Osteoblast (primary cell): ENCODE measurements around the gene BORCS5. TPM values are rescaled to one million over a fixed set of nuclear protein-coding genes. Genes with fewer than 3 reads are reported as not detected.

Experiments used
- DNase-seq: peaks from one replicate; pipeline ENCODE4 v3.0.0; 2011; ENCODE audit warnings: low spot score, mixed read lengths; ENCODE audit not compliant: insufficient read length; ENCODE audit errors: missing footprints
- H2AFZ ChIP-seq: 2 replicates; pipeline ENCODE4 v1.6.0; 2011; ENCODE audit warnings: mild to moderate bottlenecking, low read length
- H3K27ac ChIP-seq: 2 replicates; pipeline ENCODE4 v1.5.1; 2011; ENCODE audit warnings: mild to moderate bottlenecking, low read depth, low read length, moderate library complexity
- H3K27me3 ChIP-seq: 2 replicates; pipeline ENCODE4 v1.6.0; 2012; ENCODE audit warnings: mild to moderate bottlenecking, control low read depth, inconsistent platforms, low read length, moderate library complexity; ENCODE audit not compliant: insufficient read depth
- H3K36me3 ChIP-seq: 2 replicates; pipeline ENCODE4 v1.5.1; 2011; ENCODE audit warnings: mild to moderate bottlenecking, low read length, control low read depth, moderate library complexity; ENCODE audit not compliant: insufficient read depth
- H3K4me1 ChIP-seq: 2 replicates; pipeline ENCODE4 v1.5.1; 2011; ENCODE audit warnings: mild to moderate bottlenecking, low read length, control low read depth, moderate library complexity; ENCODE audit not compliant: insufficient read depth
- H3K4me2 ChIP-seq: 2 replicates; pipeline ENCODE4 v1.6.0; 2011; ENCODE audit warnings: mild to moderate bottlenecking, low read length; ENCODE audit not compliant: insufficient read depth
- H3K4me3 ChIP-seq: fragments of 200-600 bp; sonication (generic); 3 replicates; pipeline ENCODE4 v1.5.1; 2012; ENCODE audit warnings: mild to moderate bottlenecking, low read length, inconsistent platforms; ENCODE audit not compliant: insufficient read depth
- H3K79me2 ChIP-seq: 2 replicates; pipeline ENCODE4 v1.6.0; 2012; ENCODE audit warnings: mild to moderate bottlenecking, low read length, control low read depth, inconsistent platforms; ENCODE audit not compliant: insufficient read depth
- H3K9me3 ChIP-seq: 2 replicates; pipeline ENCODE4 v1.5.1; 2011; ENCODE audit warnings: low read depth, low read length, control low read depth
- H4K20me1 ChIP-seq: 2 replicates; pipeline ENCODE4 v1.6.0; 2012; ENCODE audit warnings: mild to moderate bottlenecking, low read length, control low read depth; ENCODE audit not compliant: insufficient read depth
- CTCF ChIP-seq: IDR thresholded peaks from 2 replicates; pipeline ENCODE4 v1.5.1; 2011; ENCODE audit warnings: mild to moderate bottlenecking, low read depth, low read length, moderate library complexity; ENCODE audit errors: extremely low read depth
- total RNA-seq: library from RNA; depleted of rRNA; stranded (reverse); fragments of >200 nt; gene quantifications from 2 replicates; pipeline ENCODE4 v1.2.3, GENCODE V29; 2012

BORCS5 gene
- total RNA-seq, 1 donor, result 14.8 TPM

DNA sequence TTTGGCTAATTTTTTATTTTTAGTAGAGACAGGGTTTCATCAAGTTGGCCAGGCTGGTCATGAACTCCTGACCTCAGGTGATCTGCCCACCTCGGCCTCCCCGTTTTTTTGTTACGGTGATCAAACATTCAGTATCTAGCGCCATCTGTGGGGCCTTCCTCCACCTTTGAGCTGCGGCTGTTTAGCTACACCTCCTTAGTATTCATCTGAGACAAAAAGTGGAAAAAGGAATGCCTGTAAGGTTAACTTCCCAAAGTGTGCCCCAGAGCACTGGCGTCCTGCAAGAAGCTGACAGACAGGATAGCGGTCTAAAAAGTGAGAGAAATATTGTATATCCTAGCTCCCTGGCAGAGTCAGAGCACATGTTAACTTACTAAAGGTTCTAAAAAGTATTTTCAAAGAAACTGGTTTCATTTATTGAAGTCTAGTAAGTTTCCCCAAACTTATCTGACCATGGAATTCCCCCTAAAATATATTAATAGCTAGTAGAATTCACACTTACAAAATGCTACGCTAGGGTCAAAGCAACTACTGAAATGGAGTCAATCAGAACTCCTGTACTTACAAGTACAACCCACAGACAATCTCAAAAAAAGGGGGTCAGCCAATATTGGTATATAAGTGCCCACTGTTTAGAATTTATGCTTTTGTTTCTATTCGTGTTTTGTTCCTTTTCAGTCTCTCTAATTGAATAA lies 146.7 kb downstream of the BORCS5 start:
- Histone ChIP-seq H4K20me1 (no peaks in the 10 kb centered on the region), H2AFZ (no peak overlapping the region), H3K36me3 (no peaks in the 10 kb centered on the region)

GRCh38 chr12:12505544-12506495 lies 148.9 kb downstream of the BORCS5 start:
- H3K4me3 ChIP-seq, result peak overlapping the region; percentile 40
- TF ChIP-seq CTCF, result no peak
- no peaks in the 10 kb centered on the region for H4K20me1 ChIP-seq
- H2AFZ ChIP-seq, result peak overlapping the region; percentile 48
- peaks cover 46% of the 10 kb centered on the region for H3K4me1 ChIP-seq
- peak; percentile 88 for DNase-seq
- peak overlapping the region; percentile 64 for H3K27ac ChIP-seq
- H3K79me2 ChIP-seq, result peaks cover 8% of the 10 kb centered on the region
- peak overlapping the region; percentile 76 for H3K4me2 ChIP-seq
- H3K27me3 ChIP-seq, result no peaks in the 10 kb centered on the region
- H3K36me3 ChIP-seq, result no peaks in the 10 kb centered on the region
- H3K9me3 ChIP-seq, result no peaks in the 10 kb centered on the region

More for the DNA sequence above, 146.7 kb downstream of the BORCS5 start:
- Histone ChIP-seq H3K27ac (no peak overlapping the region), H3K27me3 (no peaks in the 10 kb centered on the region), H3K79me2 (peaks cover 8% of the 10 kb centered on the region), H3K4me3 (no peak overlapping the region), H3K4me1 (peaks cover 27% of the 10 kb centered on the region), H3K4me2 (no peak overlapping the region), H3K9me3 (no peaks in the 10 kb centered on the region)
- no peak for TF ChIP-seq CTCF
- peak; percentile 30 for DNase-seq

DNA sequence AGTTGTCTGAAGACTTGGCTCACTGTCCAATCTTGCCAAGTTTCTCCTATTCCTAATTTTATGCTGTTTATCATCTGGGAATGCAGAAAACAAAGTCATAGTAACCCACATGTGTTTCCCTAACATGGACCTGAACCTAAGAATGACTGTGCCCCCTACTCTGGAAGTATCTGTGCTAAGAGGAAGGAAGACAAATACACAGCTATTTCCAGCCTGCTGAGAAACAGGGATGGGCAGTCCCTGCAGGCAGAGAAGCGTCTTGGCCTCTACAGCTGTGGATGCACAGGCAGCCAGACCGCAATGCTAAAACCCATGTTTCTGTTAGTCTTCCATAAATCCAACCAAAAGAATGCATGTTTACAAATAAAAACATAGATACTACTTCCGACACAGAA lies 149.6 kb downstream of the BORCS5 start:
- Histone ChIP-seq H3K27me3 (no peaks in the 10 kb centered on the region), H3K36me3 (no peaks in the 10 kb centered on the region), H3K4me3 (peak overlapping the region; percentile 40), H3K4me1 (peaks cover 52% of the 10 kb centered on the region), H3K4me2 (peak overlapping the region; percentile 76), H3K79me2 (peaks cover 8% of the 10 kb centered on the region), H4K20me1 (no peaks in the 10 kb centered on the region), H2AFZ (no peak overlapping the region), H3K27ac (peak overlapping the region; percentile 64), H3K9me3 (no peaks in the 10 kb centered on the region)
- DNase-seq, result peak; percentile 45
- TF ChIP-seq CTCF, result no peak

DNA sequence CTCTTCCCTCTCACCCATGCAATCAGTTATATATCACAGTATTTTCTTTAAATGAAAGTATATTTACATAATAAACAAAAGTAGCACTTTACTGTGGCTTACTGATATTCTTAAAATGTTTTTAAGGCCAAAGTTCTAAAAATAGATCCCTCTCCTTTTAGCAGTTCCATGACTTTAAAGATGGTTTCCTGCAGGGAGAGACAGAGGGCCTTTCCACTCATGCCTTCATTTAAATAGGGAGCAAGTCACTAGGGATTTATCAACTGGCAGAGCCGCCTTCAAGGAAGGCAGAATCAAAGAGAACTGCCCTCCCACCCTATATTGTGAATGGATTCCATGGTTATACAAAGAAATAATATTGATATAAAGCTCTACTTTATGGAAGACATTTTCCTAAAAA lies 150.2 kb downstream of the BORCS5 start:
- Histone ChIP-seq H4K20me1 (no peaks in the 10 kb centered on the region), H3K27ac (peak overlapping the region; percentile 64), H3K9me3 (no peaks in the 10 kb centered on the region), H3K27me3 (no peaks in the 10 kb centered on the region), H3K79me2 (peaks cover 8% of the 10 kb centered on the region), H3K4me2 (no peak overlapping the region), H3K4me1 (peaks cover 52% of the 10 kb centered on the region), H3K4me3 (no peak overlapping the region), H3K36me3 (no peaks in the 10 kb centered on the region), H2AFZ (no peak overlapping the region)
- no peak for DNase-seq
- TF ChIP-seq CTCF, result no peak
